HG03457 (cell line): Measurements from ENCODE around the gene EHMT1.
"Not testable (repeated sequence)": the region's sequence is repeated elsewhere in the genome, so short reads cannot be mapped to it uniquely, and the experiment has no call there.

ENCODE experiments used
- ATAC-seq: cut with Tn5 transposase; IDR thresholded peaks from one replicate; pipeline ENCODE4 v1.9.1; 2021; ENCODE audit warnings: moderate number of reproducible peaks; ENCODE audit not compliant: unreplicated experiment

EHMT1 gene

GRCh38 chr9:137800196-137801022 is 181.6 kb downstream of the EHMT1 start:
- ATAC-seq, result no peak

DNA sequence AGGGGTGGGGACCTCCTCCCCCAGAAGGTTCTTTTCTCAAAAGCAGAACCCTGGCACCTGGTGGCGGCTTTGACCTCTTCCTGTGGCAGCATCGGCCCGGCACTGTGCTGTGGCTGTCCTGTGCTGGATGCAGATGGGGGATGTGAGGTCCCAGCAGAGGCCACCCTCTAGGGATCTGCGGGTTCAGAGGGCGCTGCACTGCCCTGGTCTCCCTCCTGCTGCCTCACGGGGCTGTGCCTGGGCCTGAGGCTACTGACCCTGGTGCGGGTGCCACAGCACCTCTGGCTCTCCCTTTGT is 182.2 kb downstream of the EHMT1 start:
- ATAC-seq, result no peak

DNA sequence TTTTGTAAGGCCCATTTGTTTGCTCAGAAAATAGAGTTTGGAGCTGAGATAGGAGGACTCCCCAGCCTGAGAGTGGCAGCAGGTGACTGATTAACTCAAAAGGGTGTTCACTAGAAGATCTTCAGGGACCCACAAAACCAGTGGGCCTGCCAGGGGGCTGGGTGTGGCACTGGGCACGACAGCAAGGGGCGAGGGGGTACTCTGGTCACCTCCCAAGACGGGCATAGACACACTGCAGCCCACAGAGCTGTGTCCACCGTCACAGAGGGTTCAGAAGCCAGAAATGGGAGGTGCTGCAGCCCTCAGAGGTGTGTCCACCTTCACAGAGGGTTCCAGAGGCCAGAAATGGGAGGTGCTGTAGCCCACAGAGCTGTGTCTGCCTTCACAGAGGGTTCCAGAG is 183.2 kb downstream of the EHMT1 start:
- ATAC-seq, result no peak

DNA sequence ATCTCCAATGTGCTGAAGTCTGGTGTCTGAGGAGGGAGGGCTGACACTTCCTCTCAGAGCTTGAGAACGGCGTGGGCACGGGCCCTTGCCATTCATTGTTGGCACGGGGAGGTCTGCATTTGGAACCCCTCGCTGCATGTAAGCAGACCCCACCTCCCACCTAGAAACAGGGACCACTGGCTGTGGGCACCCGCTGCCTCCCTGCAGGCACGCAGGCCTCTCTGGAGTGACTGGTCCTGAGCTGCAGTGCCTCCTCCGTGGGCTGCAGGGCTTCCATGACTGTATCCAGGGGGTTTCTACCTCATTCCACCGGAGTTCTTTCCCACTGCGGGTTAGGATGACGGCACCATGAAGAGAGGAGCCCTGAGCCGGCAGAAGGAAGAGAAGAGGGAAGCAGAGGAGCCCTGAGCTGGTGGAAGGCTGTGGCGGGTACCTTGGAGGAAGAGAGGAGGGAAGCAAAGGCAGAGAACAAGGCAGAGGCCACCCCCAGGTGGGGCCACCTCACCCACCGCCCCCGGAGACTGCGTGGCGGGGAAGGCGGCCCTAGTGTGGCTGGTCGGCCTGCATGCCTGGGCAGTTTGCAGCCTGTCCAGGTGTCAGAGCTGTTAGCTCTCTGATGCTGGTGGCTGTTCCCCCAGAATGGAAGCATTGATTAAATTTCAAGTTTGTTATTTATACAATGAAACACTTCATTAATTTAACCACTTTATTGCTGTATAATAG is 183.9 kb downstream of the EHMT1 start:
- ATAC-seq, result no peak

DNA sequence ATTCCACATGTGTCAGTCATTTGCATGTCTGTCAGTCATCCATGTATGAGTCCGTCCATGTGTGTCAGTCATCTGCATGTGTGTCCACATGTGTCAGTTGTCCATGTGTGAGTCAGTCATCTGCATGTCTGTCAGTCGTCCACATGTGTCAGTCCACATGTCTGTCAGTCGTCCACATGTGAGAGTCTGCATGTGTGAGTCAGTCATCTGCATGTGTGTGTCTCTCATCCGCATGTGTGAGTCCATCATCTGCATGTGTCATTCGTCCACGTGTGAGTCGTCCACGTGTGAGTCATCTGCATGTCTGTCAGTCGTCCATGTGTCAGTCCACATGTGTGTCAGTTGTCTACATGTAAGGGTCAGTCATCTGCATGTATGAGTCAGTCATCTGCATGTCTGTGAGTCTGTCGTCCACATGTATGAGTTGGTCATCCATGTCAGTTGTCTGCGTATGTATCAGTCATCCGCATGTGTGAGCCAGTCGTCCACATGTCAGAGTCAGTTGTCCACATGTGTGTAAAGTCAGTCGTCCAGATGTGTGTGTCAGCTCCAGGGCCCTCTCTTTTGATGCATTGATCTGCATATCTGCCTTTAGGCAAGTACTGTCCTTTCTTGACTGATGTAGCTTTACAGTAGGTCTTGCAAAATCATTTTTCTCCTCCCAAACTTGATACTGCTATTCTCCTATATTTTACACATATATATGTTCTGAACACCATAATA is 186.3 kb downstream of the EHMT1 start:
- no peak for ATAC-seq

DNA sequence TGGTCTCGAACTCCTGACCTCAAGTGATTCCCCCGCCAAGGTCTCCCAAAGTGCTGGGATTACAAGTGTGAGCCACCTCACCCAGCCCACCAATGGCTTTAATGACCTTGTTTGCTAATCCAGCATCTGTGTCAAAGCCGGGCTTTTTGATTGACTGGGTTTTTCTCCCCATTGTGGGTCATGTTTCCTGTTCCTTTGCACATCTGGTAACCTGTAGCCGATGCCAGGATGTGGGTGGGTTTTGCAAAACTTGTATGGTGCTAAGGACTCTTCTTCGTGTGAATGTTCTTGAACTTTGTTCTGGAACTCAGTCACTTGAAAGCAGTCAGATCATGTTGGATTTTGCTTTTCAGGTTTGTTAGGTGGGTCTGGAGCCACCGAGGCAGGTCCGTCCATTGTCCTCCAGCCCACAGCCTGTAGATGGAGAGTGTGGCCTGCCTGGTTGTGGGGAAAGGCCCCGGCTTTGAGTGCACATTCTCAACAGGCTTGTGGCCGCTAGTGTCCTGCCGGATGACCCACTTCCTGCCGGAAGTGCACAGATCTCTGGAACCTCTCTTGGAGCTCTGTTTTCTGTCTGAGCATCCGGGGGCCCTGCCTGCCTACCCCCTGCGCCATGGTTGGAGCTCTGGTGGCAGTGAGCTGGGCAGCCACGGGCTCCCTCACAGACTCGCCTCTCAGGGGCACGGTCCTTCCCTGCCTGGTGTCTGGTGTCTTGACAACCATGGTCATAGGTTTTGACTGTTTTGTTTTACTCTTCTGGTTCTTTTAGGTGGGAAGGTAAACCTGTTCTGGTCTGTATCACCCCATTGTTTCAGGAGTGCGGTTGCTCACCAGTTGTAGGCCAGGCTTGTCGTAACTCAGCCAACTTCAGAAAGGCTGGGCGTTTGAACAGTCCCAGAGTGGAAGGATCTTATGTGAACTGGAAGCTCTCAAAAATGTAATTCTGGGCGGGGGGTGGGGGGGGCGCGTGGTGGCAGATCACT is 189.2 kb downstream of the EHMT1 start:
- no peak for ATAC-seq

GRCh38 chr9:137809040-137809576 is 190.3 kb downstream of the EHMT1 start:
- no peak for ATAC-seq

DNA sequence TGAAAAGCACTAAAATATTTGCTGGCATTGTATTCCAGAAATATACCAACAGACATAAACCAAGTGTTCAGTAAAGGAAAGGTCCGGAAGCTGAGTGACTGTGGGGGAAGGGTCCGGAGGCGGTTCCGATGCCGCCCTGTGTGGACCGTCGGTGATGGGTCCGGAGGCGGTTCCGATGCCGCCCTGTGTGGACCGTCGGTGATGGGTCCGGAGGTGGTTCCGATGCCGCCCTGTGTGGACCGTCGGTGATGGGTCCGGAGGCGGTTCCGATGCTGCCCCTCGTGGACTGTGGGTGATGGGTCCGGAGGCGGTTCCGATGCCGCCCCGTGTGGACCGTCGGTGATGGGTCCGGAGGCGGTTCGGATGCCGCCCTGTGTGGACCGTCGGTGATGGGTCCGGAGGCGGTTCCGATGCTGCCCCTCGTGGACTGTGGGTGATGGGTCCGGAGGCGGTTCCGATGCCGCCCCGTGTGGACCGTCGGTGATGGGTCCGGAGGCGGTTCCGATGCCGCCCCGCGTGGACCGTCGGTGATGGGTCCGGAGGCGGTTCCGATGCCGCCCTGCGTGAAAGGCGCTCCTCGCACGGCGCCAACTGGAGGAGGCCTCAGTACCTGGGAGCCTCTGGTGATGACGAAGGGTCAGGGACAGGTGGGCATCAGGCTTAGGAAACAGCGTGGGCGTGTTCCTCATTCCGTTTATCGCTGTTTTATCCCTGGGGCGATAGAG is 191.1 kb downstream of the EHMT1 start:
- not testable (repeated sequence) for ATAC-seq

GRCh38 chr9:137811283-137811870 is 192.6 kb downstream of the EHMT1 start:
- ATAC-seq, result no peak

GRCh38 chr9:137812356-137813023 is 193.7 kb downstream of the EHMT1 start:
- ATAC-seq, result no peak

- no peak for ATAC-seq
Measured at GRCh38 chr9:137813167-137813566, 194.4 kb downstream of the EHMT1 start.

DNA sequence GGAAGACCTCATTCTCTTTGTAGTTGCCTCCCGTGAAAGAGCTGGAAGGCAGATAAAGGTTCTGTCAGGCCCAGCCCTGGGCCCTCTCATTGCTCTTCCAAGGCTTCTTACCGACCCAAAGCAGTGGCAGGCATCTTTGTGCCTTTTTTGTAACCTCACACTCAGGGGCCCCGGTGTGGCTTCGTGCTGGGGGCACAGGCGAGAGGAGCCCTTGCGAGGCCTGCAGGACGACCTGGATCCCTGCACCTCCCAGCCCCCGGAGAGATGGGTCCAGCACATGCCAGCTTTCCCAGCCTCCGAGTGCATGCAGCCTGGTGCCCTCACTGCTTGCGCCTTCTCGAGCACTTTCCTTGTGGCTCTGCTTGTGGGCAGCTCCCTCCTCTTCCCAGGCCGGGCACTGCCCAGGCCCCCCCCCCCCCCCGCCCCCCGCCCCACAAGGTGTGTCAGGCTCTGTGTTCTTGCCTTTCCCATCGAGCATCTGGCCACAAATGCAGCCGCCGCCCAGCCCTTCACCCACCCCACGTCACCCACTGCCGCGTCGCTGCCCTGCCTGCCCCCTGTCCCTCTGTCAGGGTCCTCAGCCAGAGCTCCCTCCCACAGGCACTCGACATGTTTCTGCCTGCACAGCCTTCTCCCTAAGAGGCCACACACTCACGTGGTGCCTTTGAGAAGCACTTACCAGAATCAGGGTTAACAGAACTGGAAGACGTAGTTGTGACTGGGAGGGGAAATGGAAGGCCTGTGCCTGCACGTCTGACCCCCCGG is 195.0 kb downstream of the EHMT1 start:
- no peak for ATAC-seq

DNA sequence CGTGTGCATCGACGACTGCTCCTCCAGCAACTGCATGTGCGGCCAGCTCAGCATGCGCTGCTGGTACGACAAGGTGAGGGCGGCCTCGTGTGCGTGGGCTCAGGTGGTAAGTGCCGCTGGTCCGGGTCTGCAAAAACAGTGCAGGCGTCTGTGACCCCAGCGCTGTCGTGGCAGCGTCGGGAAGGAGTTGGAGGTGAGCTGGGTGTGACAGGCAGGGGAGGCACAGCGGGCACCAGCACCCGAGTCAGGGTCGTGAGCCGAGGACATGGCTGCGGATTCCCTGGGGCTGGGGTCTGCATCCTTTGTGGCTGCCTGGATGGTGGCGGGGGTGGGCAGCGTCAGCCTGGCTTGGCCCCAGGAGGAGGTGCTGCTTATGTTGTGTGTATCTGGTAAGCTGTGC is 195.6 kb downstream of the EHMT1 start:
- ATAC-seq, result no peak

DNA sequence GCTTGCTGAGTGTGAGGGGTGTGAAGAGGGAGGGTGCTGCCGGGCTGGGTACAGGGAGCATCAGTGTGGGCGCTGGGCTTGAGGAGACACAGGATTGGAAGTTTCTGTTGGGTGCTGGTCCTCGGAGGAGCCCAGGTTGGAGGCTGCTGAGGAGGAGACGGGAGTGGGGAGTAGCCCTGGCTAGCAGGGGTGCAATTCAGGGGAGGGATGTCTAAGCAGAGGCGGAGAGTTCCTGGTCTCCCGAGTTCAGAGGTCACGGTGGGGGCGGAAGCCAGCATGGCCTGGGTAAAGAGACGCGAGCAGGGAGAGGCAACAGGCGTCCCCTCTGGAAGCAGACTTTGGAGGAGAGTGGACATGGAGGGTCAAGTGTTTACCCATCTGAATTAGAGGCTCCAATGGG is 196.0 kb downstream of the EHMT1 start:
- no peak for ATAC-seq

- no peak for ATAC-seq
Measured at GRCh38 chr9:137815256-137816255, 196.8 kb downstream of the EHMT1 start.

DNA sequence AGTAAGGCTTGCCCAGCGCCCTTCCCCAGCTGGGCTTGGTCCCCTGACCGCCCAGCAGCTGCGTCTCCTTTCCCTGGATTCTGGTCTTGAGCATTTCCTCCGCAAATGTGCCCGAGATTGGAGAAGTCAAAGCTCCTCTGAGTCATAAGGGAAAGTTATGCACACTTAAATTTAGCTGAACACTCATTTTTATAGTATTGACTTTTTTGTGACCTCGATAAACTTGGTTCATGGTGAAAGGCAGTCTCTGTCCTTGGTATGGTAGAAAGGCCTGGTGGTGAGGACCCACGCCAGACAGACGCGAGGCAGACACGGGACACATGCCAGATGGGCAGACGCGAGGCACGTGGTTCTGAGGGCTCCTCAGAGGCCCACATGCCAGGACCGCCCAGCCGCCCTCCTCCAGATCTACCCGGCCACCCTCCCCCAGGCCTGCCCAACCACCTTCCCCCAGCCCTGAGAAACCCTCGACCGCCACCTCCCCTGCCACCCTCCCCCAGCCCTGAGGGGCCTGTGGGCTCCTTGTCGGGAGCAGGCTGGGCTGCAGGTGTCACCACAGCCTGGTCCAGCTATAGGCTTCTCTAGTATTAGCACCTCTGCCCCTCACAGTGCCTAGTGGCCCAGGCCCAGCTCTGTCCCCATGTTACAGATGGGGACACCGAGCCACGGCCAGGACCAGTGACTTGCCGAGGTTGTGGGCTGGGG is 197.9 kb downstream of the EHMT1 start:
- no peak for ATAC-seq
